BJ (cell line): ENCODE results near the gene ENOX1. TPM values are rescaled to one million over a fixed set of nuclear protein-coding genes. Genes with fewer than 3 reads are reported as not detected.

Experiments
- CTCF ChIA-PET: fragments of 350-600 bp; formaldehyde crosslinking; extraction: SDS; loops from one replicate; lab custom pipeline; 2021; ENCODE audit warnings: antibody characterized with exemption, inconsistent platforms; lab: Yijun Ruan, JAX
- POLR2A ChIA-PET: fragments of 300-600 bp; sonication (Branson Sonifier 250); formaldehyde crosslinking; extraction: SDS; loops from one replicate; lab custom pipeline; 2021; ENCODE audit warnings: antibody characterized with exemption; lab: Charles Lee
- DNase-seq: peaks from one replicate; pipeline ENCODE4 v3.0.0-alpha.2; 2011; ENCODE audit warnings: low read depth
- H3K27me3 ChIP-seq: 2 replicates; pipeline ENCODE4 v1.6.0; 2011; ENCODE audit warnings: low read length; ENCODE audit not compliant: control insufficient read depth, insufficient read depth
- H3K36me3 ChIP-seq: 2 replicates; pipeline ENCODE4 v1.5.1; 2011; ENCODE audit warnings: low read length; ENCODE audit not compliant: control insufficient read depth, insufficient read depth
- H3K4me3 ChIP-seq: 2 replicates; pipeline ENCODE4 v1.5.1; 2011; ENCODE audit warnings: low read depth, mild to moderate bottlenecking, control low read depth, low read length
- CTCF ChIP-seq: IDR thresholded peaks from 2 replicates; pipeline ENCODE4 v1.5.1; 2011; ENCODE audit warnings: low read depth, mild to moderate bottlenecking, control low read depth, inconsistent platforms, low read length, moderate library complexity; ENCODE audit not compliant: insufficient read depth
- polyA plus RNA-seq: library from polyadenylated mRNA; depleted of rRNA; stranded (reverse); fragments of >200 nt; gene quantifications from 2 replicates; pipeline ENCODE4 v1.2.3, GENCODE V29; 2011

The ENOX1 gene
- polyA plus RNA-seq, 1 experiment: 2.1 TPM

- DNase-seq: no peak
- H3K27me3 ChIP-seq: no peaks in the 10 kb centered on the region
- ChIA-PET POLR2A (no interaction called here), CTCF (no interaction called here)
- no peaks in the 10 kb centered on the region for H3K36me3 ChIP-seq
- H3K4me3 ChIP-seq: no peak overlapping the region
- no peak for TF ChIP-seq CTCF
Observed at GRCh38 chr13:43758834-43759233, 27.9 kb downstream of the ENOX1 start.

DNA sequence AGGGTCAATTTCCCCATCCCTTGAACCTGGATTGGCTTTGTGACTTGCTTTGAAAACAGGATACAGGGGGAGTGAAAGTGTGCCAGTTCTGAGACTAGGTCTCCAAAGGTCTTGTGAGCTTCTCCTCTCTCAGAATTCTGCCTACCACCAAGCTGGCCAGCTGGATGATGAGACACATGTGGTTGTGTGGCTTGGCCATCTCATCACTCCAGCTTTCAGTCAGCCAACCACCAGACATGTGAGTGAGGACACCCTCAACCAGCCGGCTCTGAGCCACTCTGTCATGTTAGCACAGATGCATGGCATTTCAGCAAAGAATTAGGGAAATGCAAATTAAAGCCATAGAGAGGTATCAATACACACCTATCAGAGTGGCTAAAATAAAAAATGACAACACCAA is 29.5 kb downstream of the ENOX1 start:
- Histone ChIP-seq H3K36me3 (no peaks in the 10 kb centered on the region), H3K4me3 (no peak overlapping the region), H3K27me3 (no peaks in the 10 kb centered on the region)
- POLR2A ChIA-PET: interaction anchor here (0.6 kb wide), 1 partner anchor 1280 kb away, joined by 4 read pairs; no protein-coding TSS in a partner anchor
- DNase-seq: no peak
- CTCF ChIA-PET: interaction anchor here (0.9 kb wide), 1 partner anchor 10 kb away, joined by 3 read pairs; no protein-coding TSS in a partner anchor
- TF ChIP-seq CTCF: no peak

DNA sequence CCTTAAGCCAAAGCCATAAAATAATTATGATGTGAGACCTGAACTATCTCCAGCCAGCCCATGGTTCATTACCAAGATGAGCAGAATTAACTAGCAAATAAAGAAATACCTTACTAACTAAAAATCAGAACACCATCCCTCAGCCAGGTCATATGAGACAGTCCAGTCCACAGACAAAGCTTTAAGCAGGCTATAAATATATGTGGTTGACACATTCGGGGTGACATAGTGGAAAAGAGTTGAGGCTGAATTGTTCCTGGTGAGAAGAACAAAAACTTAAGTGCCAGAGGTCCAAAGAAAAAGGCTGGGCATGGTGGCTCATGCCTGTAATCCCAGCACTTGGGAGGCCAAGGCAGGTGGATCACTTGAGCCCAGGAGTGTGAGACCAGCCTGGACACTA is 30.9 kb downstream of the ENOX1 start:
- ChIA-PET POLR2A (no interaction called here), CTCF (no interaction called here)
- Histone ChIP-seq H3K36me3 (no peaks in the 10 kb centered on the region), H3K27me3 (no peaks in the 10 kb centered on the region), H3K4me3 (no peak overlapping the region)
- no peak for DNase-seq
- no peak for TF ChIP-seq CTCF

GRCh38 chr13:43751624-43752023 is 35.1 kb downstream of the ENOX1 start:
- H3K27me3 ChIP-seq: no peaks in the 10 kb centered on the region
- H3K36me3 ChIP-seq: no peaks in the 10 kb centered on the region
- no peak for TF ChIP-seq CTCF
- no peak overlapping the region for H3K4me3 ChIP-seq
- POLR2A ChIA-PET: no interaction called here
- CTCF ChIA-PET: no interaction called here
- DNase-seq: no peak

GRCh38 chr13:43749503-43749902 is 37.3 kb downstream of the ENOX1 start:
- Histone ChIP-seq H3K27me3 (no peaks in the 10 kb centered on the region), H3K36me3 (no peaks in the 10 kb centered on the region), H3K4me3 (no peak overlapping the region)
- TF ChIP-seq CTCF: no peak
- ChIA-PET POLR2A (no interaction called here), CTCF (interaction anchor here (1.4 kb wide), 1 partner anchor 12 kb away, joined by 3 read pairs; no protein-coding TSS in a partner anchor)
- DNase-seq: no peak
